H1 (cell line): ENCODE results near the gene C1orf210. TPM values are rescaled to one million over a fixed set of nuclear protein-coding genes. Genes with fewer than 3 reads are reported as not detected.

Experiments used
- CTCF ChIA-PET: fragments of 300-600 bp; sonication (Branson Sonifier 250); formaldehyde crosslinking; loops from one replicate; lab custom pipeline; 2021; ENCODE audit not compliant: partially characterized antibody; lab: Charles Lee
- POLR2A ChIA-PET: fragments of 300-600 bp; sonication (Branson Sonifier 250); formaldehyde crosslinking; loops from one replicate; lab custom pipeline; 2021; ENCODE audit warnings: inconsistent platforms; ENCODE audit not compliant: partially characterized antibody; lab: Charles Lee
- DNase-seq, 2 experiments: peaks; one replicate each; pipeline versions ENCODE4 v3.0.0 to v3.0.0-alpha.2; 2010 to 2022; ENCODE audit warnings: low spot score in 2 of 2, low read depth in 1 of 2, mixed read lengths in 1 of 2
- FAIRE-seq: peaks from 2 replicates; lab custom pipeline; 2011; peaks lifted over from hg19 to GRCh38; lab: Jason Lieb, UNC
- H2AFZ ChIP-seq: 2 replicates; pipeline ENCODE4 v1.8.1; 2012; ENCODE audit warnings: low read length, inconsistent platforms
- H2AK5ac ChIP-seq: 2 replicates; pipeline ENCODE4 v1.6.1; 2013; ENCODE audit warnings: low read depth, low read length
- H2BK120ac ChIP-seq: replicated peaks from 2 replicates; pipeline ENCODE3; 2013; ENCODE audit warnings: low read depth, low read length, inconsistent platforms
- H2BK12ac ChIP-seq: 2 replicates; pipeline ENCODE4 v1.6.1; 2013; ENCODE audit warnings: low read depth, low read length
- H2BK15ac ChIP-seq: 2 replicates; pipeline ENCODE4 v1.6.1; 2013; ENCODE audit warnings: low read length
- H2BK20ac ChIP-seq: 2 replicates; pipeline ENCODE4 v1.6.1; 2013; ENCODE audit warnings: low read length
- H2BK5ac ChIP-seq: 2 replicates; pipeline ENCODE4 v1.6.1; 2013; ENCODE audit warnings: low read depth, low read length
- H3K14ac ChIP-seq: 2 replicates; pipeline ENCODE4 v1.6.1; 2013; ENCODE audit warnings: inconsistent platforms; ENCODE audit not compliant: insufficient read length
- H3K18ac ChIP-seq: 2 replicates; pipeline ENCODE4 v1.6.1; 2013; ENCODE audit warnings: low read length; ENCODE audit errors: extremely low read depth
- H3K23ac ChIP-seq: 2 replicates; pipeline ENCODE4 v1.6.1; 2013; ENCODE audit warnings: inconsistent platforms; ENCODE audit not compliant: insufficient read length
- H3K23me2 ChIP-seq: 2 replicates; pipeline ENCODE4 v1.6.1; 2013; ENCODE audit warnings: low read depth, low read length
- H3K27ac ChIP-seq: 2 replicates; pipeline ENCODE4 v1.6.1; 2011; ENCODE audit warnings: low read depth, low read length, inconsistent platforms
- H3K27me3 ChIP-seq, 4 experiments: replicated peaks in 1 of 4; 1 replicate in 1 of 4; 2 replicates in 3 of 4; pipeline versions ENCODE4 v1.6.1 to v1.8.1; 2011 to 2013; ENCODE audit warnings: low read length in 3 of 4, mild to moderate bottlenecking in 3 of 4, inconsistent platforms in 2 of 4, mixed read lengths in 2 of 4, moderate library complexity in 1 of 4; ENCODE audit not compliant: control insufficient read depth in 3 of 4, insufficient read depth in 3 of 4; ENCODE audit errors: extremely low read depth in 1 of 4
- H3K36me3 ChIP-seq, 4 experiments: 2 replicates each; pipeline versions ENCODE4 v1.6.1 to v1.8.1; 2011 to 2013; ENCODE audit warnings: mild to moderate bottlenecking in 4 of 4, low read length in 3 of 4, moderate library complexity in 2 of 4, control low read depth in 1 of 4, inconsistent platforms in 1 of 4; ENCODE audit not compliant: insufficient read depth in 4 of 4, control insufficient read depth in 2 of 4
- H3K4ac ChIP-seq: replicated peaks from 2 replicates; pipeline ENCODE3; 2013; ENCODE audit warnings: low read length, low read depth, mixed read lengths, inconsistent platforms; ENCODE audit not compliant: insufficient read length
- H3K4me1 ChIP-seq, 4 experiments: replicated peaks in 1 of 4; 1 replicate in 1 of 4; 2 replicates in 3 of 4; pipeline versions ENCODE4 v1.6.1 to v1.8.1; 2011 to 2013; ENCODE audit warnings: low read length in 3 of 4, inconsistent platforms in 2 of 4, mixed read lengths in 1 of 4; ENCODE audit not compliant: insufficient read depth in 4 of 4, control insufficient read depth in 3 of 4
- H3K4me2 ChIP-seq, 2 experiments: 2 replicates each; pipeline versions ENCODE4 v1.6.1 to v1.8.1; 2011 to 2013; ENCODE audit warnings: low read depth in 2 of 2, low read length in 2 of 2, control low read depth in 1 of 2, inconsistent platforms in 1 of 2, mild to moderate bottlenecking in 1 of 2; ENCODE audit not compliant: insufficient read depth in 1 of 2
- H3K4me3 ChIP-seq, 4 experiments: fragments of 200-600, 300-600 bp in 1 of 4; sonication (generic), shearing (Covaris generic), sonication (Bioruptor Twin) in 1 of 4; 2 replicates each; pipeline versions ENCODE4 v1.5.1 to v1.8.1; 2011 to 2016; ENCODE audit warnings: low read length in 4 of 4, low read depth in 3 of 4, control low read depth in 2 of 4, inconsistent platforms in 2 of 4, mild to moderate bottlenecking in 2 of 4, mixed read lengths in 1 of 4, moderate library complexity in 1 of 4; ENCODE audit not compliant: insufficient read depth in 2 of 4; ENCODE audit errors: extremely low read depth in 1 of 4
- H3K56ac ChIP-seq: replicated peaks from 2 replicates; pipeline ENCODE3; 2013; ENCODE audit warnings: low read depth, mild to moderate bottlenecking, mixed read lengths, low read length, inconsistent platforms; ENCODE audit not compliant: insufficient read length
- H3K79me1 ChIP-seq: 2 replicates; pipeline ENCODE4 v1.6.1; 2013; ENCODE audit warnings: low read depth, low read length, control low read depth
- H3K79me2 ChIP-seq, 2 experiments: 2 replicates each; pipeline versions ENCODE4 v1.6.1 to v1.8.1; 2012 to 2013; ENCODE audit warnings: low read length in 2 of 2, mild to moderate bottlenecking in 2 of 2, inconsistent platforms in 1 of 2; ENCODE audit not compliant: insufficient read depth in 2 of 2, control insufficient read depth in 1 of 2
- H3K9ac ChIP-seq, 4 experiments: replicated peaks in 1 of 4; 1 replicate in 1 of 4; 2 replicates in 3 of 4; pipeline versions ENCODE4 v1.6.1 to v1.8.1; 2011 to 2013; ENCODE audit warnings: low read depth in 3 of 4, low read length in 3 of 4, control low read depth in 2 of 4, mild to moderate bottlenecking in 2 of 4, moderate library complexity in 2 of 4, inconsistent platforms in 1 of 4; ENCODE audit errors: extremely low read depth in 1 of 4
- H3K9me3 ChIP-seq, 2 experiments: 2 replicates each; pipeline versions ENCODE4 v1.6.1 to v1.8.1; 2012 to 2013; ENCODE audit warnings: mild to moderate bottlenecking in 2 of 2, moderate library complexity in 2 of 2, control low read depth in 1 of 2, inconsistent platforms in 1 of 2, low read depth in 1 of 2, low read length in 1 of 2, mixed read lengths in 1 of 2; ENCODE audit not compliant: insufficient read depth in 2 of 2
- H4K20me1 ChIP-seq, 2 experiments: replicated peaks in 1 of 2; 2 replicates each; pipeline versions ENCODE3 to v1.8.1; 2011 to 2013; ENCODE audit warnings: inconsistent platforms in 2 of 2, low read length in 2 of 2, mild to moderate bottlenecking in 1 of 2; ENCODE audit not compliant: insufficient read depth in 2 of 2, control insufficient read depth in 1 of 2
- H4K5ac ChIP-seq: 2 replicates; pipeline ENCODE4 v1.6.1; 2013; ENCODE audit warnings: low read length, low read depth, mixed read lengths, inconsistent platforms; ENCODE audit not compliant: insufficient read length
- H4K8ac ChIP-seq: 2 replicates; pipeline ENCODE4 v1.8.0; 2013; ENCODE audit warnings: mild to moderate bottlenecking, moderate library complexity, low read length, inconsistent platforms; ENCODE audit not compliant: insufficient read depth; ENCODE audit errors: extremely low read depth
- H4K91ac ChIP-seq: replicated peaks from 2 replicates; pipeline ENCODE3; 2013; ENCODE audit warnings: low read length, mixed read lengths, inconsistent platforms; ENCODE audit not compliant: insufficient read length
- ATF2 ChIP-seq: IDR thresholded peaks from 2 replicates; pipeline ENCODE4 v1.6.1; 2012; ENCODE audit warnings: low read length, inconsistent platforms
- CEBPB ChIP-seq: IDR thresholded peaks from 2 replicates; pipeline ENCODE4 v1.6.1; 2012; ENCODE audit warnings: low read depth, low read length
- CHD2 ChIP-seq: IDR thresholded peaks from 2 replicates; pipeline ENCODE4 v1.6.1; 2012; ENCODE audit warnings: low read length, improper control_type of control experiment
- GTF2F1 ChIP-seq: IDR thresholded peaks from 2 replicates; pipeline ENCODE4 v1.6.1; 2012; ENCODE audit warnings: low read depth, low read length, improper control_type of control experiment, borderline replicate concordance
- HDAC6 ChIP-seq: IDR thresholded peaks from one replicate; pipeline ENCODE4 v1.7.1; 2012; ENCODE audit warnings: low read depth, mild to moderate bottlenecking, inconsistent platforms, low read length, moderate library complexity
- JUND ChIP-seq: IDR thresholded peaks from 2 replicates; pipeline ENCODE4 v1.6.1; 2011; ENCODE audit warnings: mild to moderate bottlenecking, improper control_type of control experiment, low read length
- KDM4A ChIP-seq: IDR thresholded peaks from one replicate; pipeline ENCODE4 v1.7.1; 2012; ENCODE audit warnings: low read depth, mild to moderate bottlenecking, moderate library complexity, low read length, inconsistent platforms; ENCODE audit not compliant: severe bottlenecking
- NRF1 ChIP-seq: IDR thresholded peaks from 2 replicates; pipeline ENCODE4 v1.6.1; 2011; ENCODE audit warnings: mild to moderate bottlenecking, low read depth, low read length, improper control_type of control experiment
- POLR2A ChIP-seq, 2 experiments: IDR thresholded peaks; 1 replicate in 1 of 2; 2 replicates in 1 of 2; pipeline ENCODE4 v1.6.1; 2011; ENCODE audit warnings: low read depth in 2 of 2, low read length in 2 of 2, mild to moderate bottlenecking in 2 of 2; ENCODE audit errors: control extremely low read depth in 1 of 2
- SIX5 ChIP-seq: IDR thresholded peaks from 2 replicates; pipeline ENCODE4 v1.6.1; 2011; ENCODE audit warnings: mild to moderate bottlenecking, low read depth, low read length
- SP2 ChIP-seq: IDR thresholded peaks from 2 replicates; pipeline ENCODE4 v1.6.1; 2012; ENCODE audit warnings: mild to moderate bottlenecking, low read length, inconsistent platforms
- SRF ChIP-seq: IDR thresholded peaks from 2 replicates; pipeline ENCODE4 v1.6.1; 2011; ENCODE audit warnings: mild to moderate bottlenecking, low read depth, low read length, moderate library complexity
- TEAD4 ChIP-seq: IDR thresholded peaks from 2 replicates; pipeline ENCODE4 v1.6.1; 2012; ENCODE audit warnings: low read depth, low read length, inconsistent platforms, mixed read lengths
- ZNF274 ChIP-seq: IDR thresholded peaks from 2 replicates; pipeline ENCODE4 v1.7.0; 2012; ENCODE audit warnings: low read length, borderline replicate concordance; ENCODE audit errors: extremely low read depth
- WGBS, 2 experiments: shearing (Covaris generic) in 1 of 2; methylation state at CpG; one replicate each; pipeline versions ENCODE4 v1.1.6 to v1.1.7; 2013 to 2015; ENCODE audit warnings: low lambda C conversion rate in 2 of 2, mixed read lengths in 2 of 2, inconsistent platforms in 1 of 2, low coverage in 1 of 2, missing lambda C conversion rate in 1 of 2; ENCODE audit not compliant: insufficient replicate concordance in 2 of 2, insufficient coverage in 1 of 2, insufficient read length in 1 of 2; ENCODE audit errors: extremely low coverage in 1 of 2, missing lambda C conversion rate in 1 of 2; 5-methylcytosine and 5-hydroxymethylcytosine counted together
- polyA plus RNA-seq, 7 experiments: library from polyadenylated mRNA; depleted of rRNA in 3 of 7; stranded (reverse) in 5 of 7; unstranded in 2 of 7; fragments of >200 nt in 5 of 7; fragments of 200-250 nt in 2 of 7; gene quantifications; 1 replicate in 5 of 7; 2 replicates in 1 of 7; 4 replicates in 1 of 7; pipeline versions ENCODE4 v1.2.1 to v1.2.3, GENCODE V29; 2011 to 2013; ENCODE audit warnings: missing spikeins in 2 of 7, mixed read lengths in 2 of 7
- total RNA-seq: library from RNA; stranded (reverse); fragmentation: NEBNext Ultra II Directional; extraction: Animal tissue kit (Norgen Biotek cat#: 25700); gene quantifications from 2 replicates; pipeline ENCODE4 v1.2.1, GENCODE V29; 2021

Gene C1orf210
- total and polyA plus RNA-seq, 2 of the 8 experiments (the other 6 are each of a cell fraction or from before 2014, with no cell fraction given) = 12.0 to 27.9 TPM

GRCh38 chr1:43293176-43293575 is 7.8 kb upstream of the C1orf210 start:
- Histone ChIP-seq H3K56ac (no peak overlapping the region), H2BK12ac (no peak overlapping the region; the same call in 1 of the 2 replicates), H3K79me1 (no peaks in the 10 kb centered on the region), H3K9me3 (no peaks in the 10 kb centered on the region), H4K5ac (no peak overlapping the region), H3K14ac (no peak overlapping the region), H3K36me3 (no peaks in the 10 kb centered on the region), H2BK120ac (no peak overlapping the region), H4K91ac (peak overlapping the region; percentile 10), H3K18ac (no peak overlapping the region), H2BK5ac (no peak overlapping the region), H4K8ac (no peak overlapping the region), H3K27ac (no peak overlapping the region), H2BK15ac (no peak overlapping the region), H3K4me3 (no peak overlapping the region), H3K23me2 (no peaks in the 10 kb centered on the region; the same call in 1 of the 2 replicates), H2AK5ac (no peak overlapping the region), H2AFZ (no peak overlapping the region), H3K4ac (no peak overlapping the region), H3K4me2 (no peak overlapping the region), H3K79me2 (no peaks in the 10 kb centered on the region), H2BK20ac (peak overlapping the region; percentile 3; the same call in 1 of the 2 replicates), H3K4me1 (peaks cover 0 to 8% (median 4%) of the 10 kb centered on the region in 4 experiments; a peak in 4 of 7 replicates), H3K27me3 (no peaks in the 10 kb centered on the region), H3K9ac (no peak overlapping the region), H3K23ac (no peak overlapping the region), H4K20me1 (no peaks in the 10 kb centered on the region)
- FAIRE-seq (no peak), DNase-seq (no peak)
- CTCF ChIA-PET = interaction anchor here (0.9 to 3.1 kb wide), 6 partner anchors 8 to 121 kb away, joined by 3 to 26 read pairs (median 4); partner anchors contain the start of gene C1orf210
- POLR2A ChIA-PET = interaction anchor here (1.0 to 2.0 kb wide), 4 partner anchors 14 to 65 kb away, joined by 3 to 7 read pairs (median 5); partner anchors contain the start of genes CDC20 and TMEM125
- 68% methylated on average over 2 of the region's 2 CpGs; no CpG with 5 or more reads in 1 of the 2 experiments for WGBS, 2 experiments
- TF ChIP-seq GTF2F1 = no peak
- no peak for TF ChIP-seq ATF2
- no peak for TF ChIP-seq KDM4A
- TF ChIP-seq ZNF274 = no peak
- TF ChIP-seq SP2 = no peak
- no peak for TF ChIP-seq CEBPB
- TF ChIP-seq SRF = no peak
- no peak for TF ChIP-seq NRF1
- TF ChIP-seq SIX5 = no peak
- TF ChIP-seq POLR2A (IDR thresholded peaks at IDR 0.05; ENCODE audit: control extremely low read depth in 1 of 2, low read depth in 2 of 2, low read length in 2 of 2) = no peak
- no peak for TF ChIP-seq JUND
- TF ChIP-seq TEAD4 = no peak
- no peak for TF ChIP-seq HDAC6
- no peak for TF ChIP-seq CHD2
